B cell (primary cell): ENCODE data around the gene ZBTB21. TPM values are rescaled to one million over a fixed set of nuclear protein-coding genes. Genes with fewer than 3 reads are reported as not detected.

Experiments
- ATAC-seq: fragments of 200-7000 bp; cut with Tn5 transposase; one replicate; pipeline ENCODE4 v1.10.0; 2021; ENCODE audit warnings: low read depth, mild to moderate bottlenecking, moderate number of reproducible peaks, moderate library complexity
- CTCF ChIA-PET: fragments of 350-600 bp; sonication (Branson Sonifier 250); formaldehyde crosslinking; loops from one replicate; lab custom pipeline; 2021; ENCODE audit warnings: antibody characterized with exemption, inconsistent platforms; lab: Charles Lee
- POLR2A ChIA-PET: fragments of 350-600 bp; sonication (Branson Sonifier 250); formaldehyde crosslinking; loops from one replicate; lab custom pipeline; 2021; ENCODE audit warnings: antibody characterized with exemption; lab: Charles Lee
- DNase-seq: peaks from one replicate; pipeline ENCODE4 v3.0.0; 2013
- H2AFZ ChIP-seq: 2 replicates; pipeline ENCODE4 v1.6.1; 2012; ENCODE audit warnings: mild to moderate bottlenecking, low read depth, low read length; ENCODE audit not compliant: insufficient read depth, poor library complexity, severe bottlenecking
- H3K27ac ChIP-seq, 2 donors: 1 replicate in 1 of 2; 2 replicates in 1 of 2; pipeline ENCODE4 v1.5.1; 2012 to 2013; ENCODE audit warnings: low read length in 2 of 2, mild to moderate bottlenecking in 2 of 2, moderate library complexity in 1 of 2
- H3K27me3 ChIP-seq, 4 experiments: fragments of 200-600 bp in 1 of 4; sonication (generic) in 1 of 4; replicated peaks in 1 of 4; 1 replicate in 2 of 4; 2 replicates in 2 of 4; pipeline versions ENCODE4 v1.6.1 to v1.7.0; 2013 to 2016; ENCODE audit warnings: low read length in 3 of 4, mild to moderate bottlenecking in 2 of 4, mixed read lengths in 1 of 4, moderate library complexity in 1 of 4; ENCODE audit not compliant: insufficient read depth in 4 of 4, control insufficient read depth in 3 of 4; ENCODE audit errors: control extremely low read depth in 1 of 4
- H3K36me3 ChIP-seq, 2 experiments: replicated peaks in 1 of 2; 1 replicate in 1 of 2; 2 replicates in 1 of 2; pipeline versions ENCODE4 v1.6.1 to v1.7.1; 2013; ENCODE audit warnings: low read length in 1 of 2; ENCODE audit not compliant: insufficient read depth in 2 of 2, control insufficient read depth in 1 of 2; ENCODE audit errors: control extremely low read depth in 1 of 2, extremely low read depth in 1 of 2
- H3K4me1 ChIP-seq, 2 donors: fragments of 200-600 bp in 1 of 2; sonication (generic) in 1 of 2; 1 replicate in 1 of 2; 2 replicates in 1 of 2; pipeline versions ENCODE4 v1.5.1 to v1.6.1; 2013 to 2017; ENCODE audit warnings: low read length in 2 of 2; ENCODE audit not compliant: control insufficient read depth in 2 of 2, insufficient read depth in 2 of 2
- H3K4me2 ChIP-seq: replicated peaks from 2 replicates; pipeline ENCODE3; 2012; ENCODE audit warnings: mild to moderate bottlenecking, low read depth, low read length; ENCODE audit not compliant: poor library complexity, severe bottlenecking
- H3K4me3 ChIP-seq, 5 experiments: fragments of 200-600 bp in 1 of 5; sonication (generic) in 1 of 5; 1 replicate in 3 of 5; 2 replicates in 2 of 5; pipeline versions ENCODE4 v1.5.1 to v1.7.0; 2011 to 2016; ENCODE audit warnings: low read length in 4 of 5, mild to moderate bottlenecking in 4 of 5, low read depth in 2 of 5, control low read depth in 1 of 5, moderate library complexity in 1 of 5; ENCODE audit not compliant: insufficient read depth in 1 of 5; ENCODE audit errors: control extremely low read depth in 1 of 5, extremely low read depth in 1 of 5
- H3K79me2 ChIP-seq: fragments of 200-600 bp; sonication (generic); one replicate; pipeline ENCODE4 v1.6.0; 2016; ENCODE audit warnings: low read length; ENCODE audit not compliant: control insufficient read depth, insufficient read depth
- H3K9ac ChIP-seq: fragments of 200-600 bp; sonication (generic); 2 replicates; pipeline ENCODE4 v1.6.1; 2017; ENCODE audit warnings: mild to moderate bottlenecking, low read length, moderate library complexity
- H3K9me3 ChIP-seq, 3 donors: one replicate each; pipeline versions ENCODE4 v1.6.1 to v1.7.1; 2013; ENCODE audit warnings: low read length in 2 of 3; ENCODE audit not compliant: control insufficient read depth in 2 of 3, insufficient read depth in 1 of 3; ENCODE audit errors: control extremely low read depth in 1 of 3
- H4K20me1 ChIP-seq: 2 replicates; pipeline ENCODE4 v1.6.0; 2012; ENCODE audit warnings: mild to moderate bottlenecking, low read length; ENCODE audit not compliant: insufficient read depth, control insufficient read depth, poor library complexity, severe bottlenecking
- H3K27ac Mint-ChIP-seq: one replicate; pipeline ENCODE4 v1.8.0; 2021; ENCODE audit warnings: mixed read lengths
- H3K27me3 Mint-ChIP-seq: one replicate; pipeline ENCODE4 v1.8.0; 2021; ENCODE audit warnings: mixed read lengths
- H3K4me1 Mint-ChIP-seq: one replicate; pipeline ENCODE4 v1.8.0; 2021; ENCODE audit warnings: mixed read lengths
- H3K4me3 Mint-ChIP-seq: one replicate; pipeline ENCODE4 v1.8.0; 2021; ENCODE audit warnings: mixed read lengths
- H3K9me3 Mint-ChIP-seq: one replicate; pipeline ENCODE4 v1.8.0; 2022; ENCODE audit warnings: mixed read lengths; ENCODE audit not compliant: insufficient read depth
- CTCF ChIP-seq: fragments of 200-600 bp; IDR thresholded peaks from one replicate; pipeline ENCODE4 v1.8.0; 2022; ENCODE audit warnings: antibody characterized with exemption, mild to moderate bottlenecking
- EZH2 ChIP-seq: IDR thresholded peaks from 2 replicates; pipeline ENCODE4 v1.6.1; 2012; ENCODE audit warnings: borderline replicate concordance, low read depth, mild to moderate bottlenecking, moderate library complexity, low read length; ENCODE audit not compliant: insufficient read depth, poor library complexity, severe bottlenecking
- WGBS: methylation state at CpG from one replicate; pipeline ENCODE4 v1.1.5; 2013; ENCODE audit warnings: missing lambda C conversion rate; ENCODE audit not compliant: insufficient coverage; 5-methylcytosine and 5-hydroxymethylcytosine counted together
- intact Hi-C: fragments of 100-400 bp; cut with micrococcal nuclease; formaldehyde crosslinking; loops from one replicate; pipeline ENCODE4 v1.10.0; 2022
- polyA plus RNA-seq: library from polyadenylated mRNA; depleted of rRNA; stranded (reverse); fragments of >200 nt; gene quantifications from 2 replicates; pipeline ENCODE4 v1.2.3, GENCODE V29; 2012
- total RNA-seq, 2 donors: library from RNA; stranded (reverse); fragments of 120-200 nt in 1 of 2; gene quantifications; 1 replicate in 1 of 2; 2 replicates in 1 of 2; pipeline versions ENCODE4 v1.2.3 to v1.2.4, GENCODE V29; 2013 to 2022

The ZBTB21 gene
- total and polyA plus RNA-seq, 2 donors (not counting 1 experiment from before 2014, with no cell fraction given), result 12.4 to 40.1 TPM

- peaks cover 0 to 2% of the 10 kb centered on the region in 2 experiments for H3K36me3 ChIP-seq
- H2AFZ ChIP-seq, result no peak overlapping the region
- Mint-ChIP-seq H3K27me3 (no peaks in the 10 kb centered on the region), H3K9me3 (no peaks in the 10 kb centered on the region), H3K27ac (peak overlapping the region; percentile 50), H3K4me1 (peaks cover 46% of the 10 kb centered on the region), H3K4me3 (peak overlapping the region; percentile 33)
- WGBS, result 79% methylated on average over 6 of the region's 6 CpGs
- no peak overlapping the region for H3K27ac ChIP-seq
- H4K20me1 ChIP-seq, result peaks cover 43% of the 10 kb centered on the region
- H3K4me3 ChIP-seq, result no peak overlapping the region
- no peaks in the 10 kb centered on the region for H3K9me3 ChIP-seq
- H3K4me1 ChIP-seq, result peaks cover 3 to 15% of the 10 kb centered on the region in 2 donors
- ATAC-seq (no peak), DNase-seq (no peak)
- H3K4me2 ChIP-seq, result no peak overlapping the region
- H3K9ac ChIP-seq, result no peak overlapping the region
- intact Hi-C loops, result loop anchor here (5.0 to 10.0 kb wide), 3 partner anchors 143 to 643 kb away; partner anchors contain the start of gene MX2
- no peak for TF ChIP-seq CTCF
- TF ChIP-seq EZH2, result no peak
- CTCF ChIA-PET, result interaction anchor here (1.2 to 6.0 kb wide), 8 partner anchors 57 to 724 kb away, joined by 3 to 57 read pairs (median 4); no protein-coding TSS in a partner anchor
- H3K79me2 ChIP-seq, result peaks cover 63% of the 10 kb centered on the region
- POLR2A ChIA-PET, result interaction anchor here (1.0 kb wide), 1 partner anchor 100 kb away, joined by 3 read pairs; no protein-coding TSS in a partner anchor
- no peaks in the 10 kb centered on the region for H3K27me3 ChIP-seq
These were observed 2.7 kb downstream of the ZBTB21 start for GRCh38 chr21:42007356-42007940.

DNA sequence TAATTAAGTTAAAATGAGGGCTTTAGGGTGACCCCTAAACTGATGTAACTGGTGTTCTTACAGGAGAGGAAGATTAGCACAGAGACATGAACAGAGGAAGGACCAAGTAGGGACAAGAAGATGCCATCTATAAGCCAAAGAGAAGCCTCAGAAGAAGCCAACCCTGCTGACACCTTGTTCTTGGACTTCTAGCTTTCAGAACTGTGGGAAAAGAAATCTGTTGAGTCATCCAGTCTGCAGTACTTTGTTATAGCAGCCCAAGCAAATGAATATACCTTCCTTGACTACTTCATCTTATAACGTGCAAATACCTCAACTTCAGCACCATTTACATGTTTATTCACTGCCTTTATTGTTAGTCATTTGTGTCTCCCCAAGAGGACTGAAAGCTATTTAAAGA, 3.4 kb downstream of the ZBTB21 start:
- Histone ChIP-seq H3K36me3 (peaks cover 0 to 6% of the 10 kb centered on the region in 2 experiments), H3K9ac (no peak overlapping the region), H3K4me2 (no peak overlapping the region), H3K27ac (no peak overlapping the region), H3K4me3 (no peak overlapping the region), H3K4me1 (peaks cover 3 to 18% of the 10 kb centered on the region in 2 donors), H3K9me3 (no peaks in the 10 kb centered on the region), H4K20me1 (peaks cover 46% of the 10 kb centered on the region), H3K79me2 (peaks cover 63% of the 10 kb centered on the region), H2AFZ (no peak overlapping the region), H3K27me3 (no peaks in the 10 kb centered on the region)
- DNase-seq (no peak), ATAC-seq (no peak)
- no peaks in the 10 kb centered on the region for H3K27me3 Mint-ChIP-seq
- intact Hi-C loops, result loop anchor here (5.0 to 10.0 kb wide), 3 partner anchors 142 to 642 kb away; partner anchors contain the start of gene MX2
- H3K9me3 Mint-ChIP-seq, result no peaks in the 10 kb centered on the region
- H3K27ac Mint-ChIP-seq, result no peak overlapping the region
- CTCF ChIA-PET, result interaction anchor here (1.3 to 6.0 kb wide), 6 partner anchors 23 to 723 kb away, joined by 3 to 57 read pairs (median 6); no protein-coding TSS in a partner anchor
- H3K4me1 Mint-ChIP-seq, result peaks cover 47% of the 10 kb centered on the region
- WGBS, result no CpG with 5 or more reads among the region's 1 CpG
- TF ChIP-seq EZH2, result no peak
- TF ChIP-seq CTCF, result no peak
- POLR2A ChIA-PET, result interaction anchor here (1.0 kb wide), 2 partner anchors 57 to 101 kb away, joined by 3 to 4 read pairs; no protein-coding TSS in a partner anchor
- H3K4me3 Mint-ChIP-seq, result no peak overlapping the region
